Endothelial cell of umbilical vein (primary cell): ENCODE data around the gene GNAO1. TPM values are rescaled to one million over a fixed set of nuclear protein-coding genes. Genes with fewer than 3 reads are reported as not detected.

Source experiments
- BruUV-seq: library from RNA; stranded (reverse); fragments of 400-500 nt; replicated peaks from 2 replicates; lab custom pipeline; 2021; lab: Mats Ljungman, UMichigan
- CTCF ChIA-PET: fragments of 300-600, 350-600 bp; sonication (Branson Sonifier 250); formaldehyde crosslinking; loops from one replicate; lab custom pipeline; 2021; ENCODE audit warnings: antibody characterized with exemption, inconsistent platforms; lab: Charles Lee
- POLR2A ChIA-PET: fragments of 300-600, 350-600 bp; sonication (Branson Sonifier 250); formaldehyde crosslinking; loops from one replicate; lab custom pipeline; 2021; ENCODE audit warnings: antibody characterized with exemption, inconsistent platforms; lab: Charles Lee
- DNase-seq: peaks from one replicate; pipeline ENCODE4 v3.0.0-alpha.2; 2011; ENCODE audit warnings: low read depth, low spot score
- FAIRE-seq: peaks from 2 replicates; lab custom pipeline; 2011; peaks lifted over from hg19 to GRCh38; lab: Jason Lieb, UNC
- H2AFZ ChIP-seq: 2 replicates; pipeline ENCODE4 v1.6.0; 2012; ENCODE audit warnings: low read depth, low read length, control low read depth, inconsistent platforms
- H3K27ac ChIP-seq: 2 replicates; pipeline ENCODE4 v1.5.1; 2011; ENCODE audit warnings: low read depth, mild to moderate bottlenecking, control low read depth, low read length, moderate library complexity; ENCODE audit not compliant: insufficient read depth
- H3K27me3 ChIP-seq, 2 experiments: 2 replicates each; pipeline versions ENCODE4 v1.6.0 to v1.6.1; 2011; ENCODE audit warnings: low read length in 2 of 2, mixed read lengths in 1 of 2; ENCODE audit not compliant: control insufficient read depth in 2 of 2, insufficient read depth in 2 of 2
- H3K36me3 ChIP-seq, 2 experiments: 2 replicates in 1 of 2; 3 replicates in 1 of 2; pipeline ENCODE4 v1.5.1; 2011; ENCODE audit warnings: low read length in 2 of 2, mild to moderate bottlenecking in 1 of 2, moderate library complexity in 1 of 2; ENCODE audit not compliant: control insufficient read depth in 2 of 2, insufficient read depth in 2 of 2; ENCODE audit errors: extremely low read depth in 1 of 2
- H3K4me1 ChIP-seq: 3 replicates; pipeline ENCODE4 v1.5.1; 2011; ENCODE audit warnings: mild to moderate bottlenecking, low read length; ENCODE audit not compliant: control insufficient read depth, insufficient read depth; ENCODE audit errors: extremely low read depth
- H3K4me2 ChIP-seq: 2 replicates; pipeline ENCODE4 v1.6.1; 2011; ENCODE audit warnings: low read length, control low read depth, mixed read lengths; ENCODE audit not compliant: insufficient read depth
- H3K4me3 ChIP-seq, 3 experiments: fragments of 200-600 bp in 1 of 3; sonication (generic), shearing (Covaris generic) in 1 of 3; replicated peaks in 1 of 3; 2 replicates each; pipeline ENCODE4 v1.5.1; 2011 to 2016; ENCODE audit warnings: control low read depth in 3 of 3, low read length in 3 of 3, mild to moderate bottlenecking in 2 of 3, inconsistent platforms in 1 of 3, low read depth in 1 of 3, moderate library complexity in 1 of 3; ENCODE audit not compliant: insufficient read depth in 1 of 3
- H3K79me2 ChIP-seq: 2 replicates; pipeline ENCODE4 v1.6.0; 2012; ENCODE audit warnings: low read length, inconsistent platforms; ENCODE audit not compliant: control insufficient read depth, insufficient read depth
- H3K9ac ChIP-seq: replicated peaks from 2 replicates; pipeline ENCODE3; 2011; ENCODE audit warnings: low read length, control low read depth; ENCODE audit not compliant: insufficient read depth; ENCODE audit errors: extremely low read depth
- H3K9me1 ChIP-seq: replicated peaks from 3 replicates; pipeline ENCODE4 v1.6.0; 2011; ENCODE audit warnings: mild to moderate bottlenecking, low read length; ENCODE audit not compliant: control insufficient read depth, insufficient read depth; ENCODE audit errors: extremely low read depth
- H3K9me3 ChIP-seq: replicated peaks from 2 replicates; pipeline ENCODE4 v1.5.1; 2012; ENCODE audit warnings: low read length, inconsistent platforms; ENCODE audit not compliant: control insufficient read depth, insufficient read depth
- H4K20me1 ChIP-seq: replicated peaks from 2 replicates; pipeline ENCODE3; 2011; ENCODE audit warnings: mild to moderate bottlenecking, low read length; ENCODE audit not compliant: control insufficient read depth, insufficient read depth; ENCODE audit errors: extremely low read depth
- EZH2 ChIP-seq: IDR thresholded peaks from 2 replicates; pipeline ENCODE4 v1.6.1; 2012; ENCODE audit warnings: borderline replicate concordance, low read depth, mild to moderate bottlenecking, moderate library complexity, low read length, inconsistent platforms; ENCODE audit not compliant: severe bottlenecking
- FOS ChIP-seq: IDR thresholded peaks from 2 replicates; pipeline ENCODE4 v1.6.1; 2011; ENCODE audit warnings: mild to moderate bottlenecking, low read length, moderate library complexity, borderline replicate concordance; ENCODE audit not compliant: insufficient read depth
- GATA2 ChIP-seq: IDR thresholded peaks from 2 replicates; pipeline ENCODE4 v1.7.0; 2011; ENCODE audit warnings: low read depth, mild to moderate bottlenecking, moderate library complexity, mixed read lengths, low read length; ENCODE audit not compliant: insufficient read length, insufficient read depth
- JUN ChIP-seq: IDR thresholded peaks from 2 replicates; pipeline ENCODE4 v1.6.1; 2011; ENCODE audit warnings: borderline replicate concordance, low read depth; ENCODE audit not compliant: insufficient read length, insufficient read depth
- MYC ChIP-seq: IDR thresholded peaks from one replicate; pipeline ENCODE4 v1.6.1; 2011; ENCODE audit warnings: mild to moderate bottlenecking, low read depth, low read length
- POLR2A ChIP-seq: IDR thresholded peaks from 2 replicates; pipeline ENCODE4 v1.6.1; 2012; ENCODE audit warnings: low read depth, mild to moderate bottlenecking, control low read depth, low read length
- POLR2AphosphoS5 ChIP-seq: IDR thresholded peaks from 2 replicates; pipeline ENCODE4 v1.6.1; 2012; ENCODE audit warnings: low read depth, mild to moderate bottlenecking, control low read depth, low read length, moderate library complexity; ENCODE audit not compliant: insufficient read depth
- dilution Hi-C: fragments of 300-500 bp; cut with MboI; formaldehyde crosslinking; loops from one replicate; pipeline ENCODE4 v1.15.0; 2019; ENCODE audit warnings: low sequenced_read_pairs; ENCODE audit not compliant: extremely low pct_ligation_motif_present
- intact Hi-C: fragments of 100-400 bp; cut with micrococcal nuclease; formaldehyde crosslinking; loops from one replicate; pipeline ENCODE4 v1.10.0; 2022
- polyA plus RNA-seq, 4 experiments: library from polyadenylated mRNA; depleted of rRNA in 3 of 4; stranded (reverse) in 3 of 4; unstranded in 1 of 4; fragments of >200 nt; gene quantifications; 2 replicates each; pipeline versions ENCODE4 v1.2.1 to v1.2.3, GENCODE V29; 2011 to 2012; ENCODE audit warnings: missing spikeins in 1 of 4
- total RNA-seq: library from RNA; stranded (reverse); gene quantifications from 2 replicates; pipeline ENCODE4 v1.2.3, GENCODE V29; 2021
- TF ChIP-seq, protein P1 (sequence below): IDR thresholded peaks from 2 replicates; pipeline ENCODE4 v1.6.1; 2011; ENCODE audit not compliant: insufficient read depth, insufficient read length
- TF ChIP-seq, protein P2 (sequence below), 2 donors: IDR thresholded peaks; 1 replicate in 1 of 2; 2 replicates in 1 of 2; pipeline ENCODE4 v1.5.1; 2011; ENCODE audit warnings: low read length in 2 of 2, mild to moderate bottlenecking in 2 of 2, moderate library complexity in 2 of 2, control low read depth in 1 of 2, inconsistent platforms in 1 of 2, low read depth in 1 of 2; ENCODE audit not compliant: insufficient read depth in 1 of 2; ENCODE audit errors: extremely low read depth in 1 of 2

Gene GNAO1
- total and polyA plus RNA-seq, 2 donors (not counting 3 experiments of a cell fraction or from before 2014, with no cell fraction given) = not detected

DNA sequence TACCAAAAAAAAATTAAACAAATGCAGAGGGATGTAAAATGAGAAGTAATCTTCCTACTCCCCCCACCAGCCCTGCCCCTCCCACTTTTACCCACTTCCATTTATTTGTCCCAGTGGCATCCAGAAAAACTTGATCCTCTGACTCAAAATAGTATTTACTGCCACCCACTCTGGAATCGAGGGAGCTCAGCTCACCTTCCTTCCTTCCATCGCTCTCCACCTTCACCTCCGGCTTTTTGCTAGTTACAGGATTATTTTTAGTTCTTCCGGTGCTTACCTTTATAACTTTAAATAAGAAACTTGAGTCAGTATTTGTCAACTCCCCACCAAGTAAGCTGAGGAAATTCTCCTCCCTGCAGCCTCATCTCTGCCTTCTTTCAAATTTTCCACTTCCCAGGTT is 139.2 kb downstream of the GNAO1 start:
- TF ChIP-seq POLR2AphosphoS5 (no peak), MYC (no peak), JUN (no peak), FOS (no peak), POLR2A (no peak), EZH2 (no peak), GATA2 (no peak)
- TF ChIP-seq, protein P1, sequence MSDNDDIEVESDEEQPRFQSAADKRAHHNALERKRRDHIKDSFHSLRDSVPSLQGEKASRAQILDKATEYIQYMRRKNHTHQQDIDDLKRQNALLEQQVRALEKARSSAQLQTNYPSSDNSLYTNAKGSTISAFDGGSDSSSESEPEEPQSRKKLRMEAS = no peak
- TF ChIP-seq, protein P2, sequence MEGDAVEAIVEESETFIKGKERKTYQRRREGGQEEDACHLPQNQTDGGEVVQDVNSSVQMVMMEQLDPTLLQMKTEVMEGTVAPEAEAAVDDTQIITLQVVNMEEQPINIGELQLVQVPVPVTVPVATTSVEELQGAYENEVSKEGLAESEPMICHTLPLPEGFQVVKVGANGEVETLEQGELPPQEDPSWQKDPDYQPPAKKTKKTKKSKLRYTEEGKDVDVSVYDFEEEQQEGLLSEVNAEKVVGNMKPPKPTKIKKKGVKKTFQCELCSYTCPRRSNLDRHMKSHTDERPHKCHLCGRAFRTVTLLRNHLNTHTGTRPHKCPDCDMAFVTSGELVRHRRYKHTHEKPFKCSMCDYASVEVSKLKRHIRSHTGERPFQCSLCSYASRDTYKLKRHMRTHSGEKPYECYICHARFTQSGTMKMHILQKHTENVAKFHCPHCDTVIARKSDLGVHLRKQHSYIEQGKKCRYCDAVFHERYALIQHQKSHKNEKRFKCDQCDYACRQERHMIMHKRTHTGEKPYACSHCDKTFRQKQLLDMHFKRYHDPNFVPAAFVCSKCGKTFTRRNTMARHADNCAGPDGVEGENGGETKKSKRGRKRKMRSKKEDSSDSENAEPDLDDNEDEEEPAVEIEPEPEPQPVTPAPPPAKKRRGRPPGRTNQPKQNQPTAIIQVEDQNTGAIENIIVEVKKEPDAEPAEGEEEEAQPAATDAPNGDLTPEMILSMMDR (IDR thresholded peaks at IDR 0.05; ENCODE audit: extremely low read depth in 1 of 2, insufficient read depth in 1 of 2, low read depth in 1 of 2, low read length in 2 of 2) = no peak
- no peak overlapping the region for H2AFZ ChIP-seq
- FAIRE-seq (no peak), DNase-seq (no peak)
- H3K27me3 ChIP-seq = no peaks in the 10 kb centered on the region
- dilution Hi-C loops = no loop called here
- H3K27ac ChIP-seq = no peak overlapping the region
- ChIA-PET POLR2A (interaction anchor here (0.6 kb wide), 1 partner anchor 368 kb away, joined by 8 read pairs; no protein-coding TSS in a partner anchor), CTCF (interaction anchor here (1.2 to 3.6 kb wide), 3 partner anchors 12 to 26 kb away, joined by 3 to 21 read pairs (median 11); no protein-coding TSS in a partner anchor)
- no peak overlapping the region for H3K9ac ChIP-seq
- no peak overlapping the region for H3K4me3 ChIP-seq
- no peaks in the 10 kb centered on the region for H3K4me1 ChIP-seq
- intact Hi-C loops = no loop called here
- H3K9me1 ChIP-seq = no peaks in the 10 kb centered on the region
- no peaks in the 10 kb centered on the region for H3K36me3 ChIP-seq
- BruUV-seq = no TSS peak
- H4K20me1 ChIP-seq = no peaks in the 10 kb centered on the region
- no peaks in the 10 kb centered on the region for H3K79me2 ChIP-seq
- no peak overlapping the region for H3K4me2 ChIP-seq
- H3K9me3 ChIP-seq = no peaks in the 10 kb centered on the region
